HFFc6 (cell line): ENCODE data around the gene ALK. TPM values are rescaled to one million over a fixed set of nuclear protein-coding genes. Genes with fewer than 3 reads are reported as not detected.

Source experiments
- DNase-seq: peaks from one replicate; pipeline ENCODE4 v3.0.0-alpha.2; 2018
- H3K27ac Mint-ChIP-seq: 2 replicates; pipeline ENCODE4 v1.8.0; 2020; ENCODE audit warnings: mild to moderate bottlenecking, mixed read lengths
- H3K27me3 Mint-ChIP-seq: 2 replicates; pipeline ENCODE4 v1.8.0; 2021; ENCODE audit warnings: mild to moderate bottlenecking, moderate library complexity, mixed read lengths; ENCODE audit not compliant: insufficient read depth
- H3K36me3 Mint-ChIP-seq: 2 replicates; pipeline ENCODE4 v1.8.0; 2021; ENCODE audit warnings: low read depth, mixed read lengths
- H3K4me1 Mint-ChIP-seq: 2 replicates; pipeline ENCODE4 v1.8.0; 2020; ENCODE audit warnings: low read depth, mixed read lengths
- H3K4me3 Mint-ChIP-seq: 2 replicates; pipeline ENCODE4 v1.8.0; 2020; ENCODE audit warnings: mild to moderate bottlenecking, moderate library complexity, mixed read lengths
- H3K9me3 Mint-ChIP-seq: 2 replicates; pipeline ENCODE4 v1.8.0; 2020; ENCODE audit warnings: mild to moderate bottlenecking, mixed read lengths
- total RNA-seq, 6 experiments: library from RNA; stranded (reverse); fragmentation: NEBNext Ultra II Directional; extraction: Animal tissue kit (Norgen Biotek cat#: 25700); gene quantifications; 2 replicates in 1 of 6; 3 replicates in 5 of 6; pipeline ENCODE4 v1.2.3, GENCODE V29; 2021
- TF ChIP-seq, protein P1 (sequence below): fragments of 200-600 bp; sonication (generic); IDR thresholded peaks from 2 replicates; pipeline ENCODE4 v1.5.0; 2021; ENCODE audit warnings: antibody characterized with exemption, mild to moderate bottlenecking

Gene ALK
- total RNA-seq, 6 experiments from 2014 or later, result not detected

DNA sequence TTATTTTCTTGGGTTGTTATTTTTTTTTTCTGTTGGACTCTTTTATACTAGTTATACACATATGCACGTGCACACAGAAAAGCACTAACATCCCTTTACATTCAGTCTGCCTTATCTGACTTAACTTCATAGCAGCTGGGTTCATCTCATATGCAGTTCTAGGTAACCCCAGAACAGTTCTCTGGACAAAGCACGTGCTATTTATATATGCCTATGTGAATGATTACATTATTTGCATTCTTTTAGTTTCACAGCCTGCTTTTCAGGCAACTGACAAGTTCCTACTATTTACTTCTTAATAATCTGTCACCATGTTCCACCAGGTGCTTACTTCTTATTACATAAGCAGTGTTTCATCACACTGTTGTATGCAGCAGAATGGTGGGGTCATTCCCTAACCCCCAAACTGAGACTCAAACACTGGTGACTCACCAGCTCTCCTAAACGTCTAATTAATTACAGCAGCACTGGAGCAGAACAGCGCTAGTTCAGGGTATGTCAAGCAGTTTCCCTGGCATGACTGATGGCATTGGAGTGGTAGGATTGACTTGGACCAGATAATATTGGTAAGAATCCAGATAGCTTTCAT lies 433.3 kb downstream of the ALK start:
- peaks cover 4% of the 10 kb centered on the region; the same call in 1 of the 2 replicates for H3K4me1 Mint-ChIP-seq
- no peaks in the 10 kb centered on the region for H3K9me3 Mint-ChIP-seq
- H3K4me3 Mint-ChIP-seq, result no peak overlapping the region
- TF ChIP-seq, protein P1, sequence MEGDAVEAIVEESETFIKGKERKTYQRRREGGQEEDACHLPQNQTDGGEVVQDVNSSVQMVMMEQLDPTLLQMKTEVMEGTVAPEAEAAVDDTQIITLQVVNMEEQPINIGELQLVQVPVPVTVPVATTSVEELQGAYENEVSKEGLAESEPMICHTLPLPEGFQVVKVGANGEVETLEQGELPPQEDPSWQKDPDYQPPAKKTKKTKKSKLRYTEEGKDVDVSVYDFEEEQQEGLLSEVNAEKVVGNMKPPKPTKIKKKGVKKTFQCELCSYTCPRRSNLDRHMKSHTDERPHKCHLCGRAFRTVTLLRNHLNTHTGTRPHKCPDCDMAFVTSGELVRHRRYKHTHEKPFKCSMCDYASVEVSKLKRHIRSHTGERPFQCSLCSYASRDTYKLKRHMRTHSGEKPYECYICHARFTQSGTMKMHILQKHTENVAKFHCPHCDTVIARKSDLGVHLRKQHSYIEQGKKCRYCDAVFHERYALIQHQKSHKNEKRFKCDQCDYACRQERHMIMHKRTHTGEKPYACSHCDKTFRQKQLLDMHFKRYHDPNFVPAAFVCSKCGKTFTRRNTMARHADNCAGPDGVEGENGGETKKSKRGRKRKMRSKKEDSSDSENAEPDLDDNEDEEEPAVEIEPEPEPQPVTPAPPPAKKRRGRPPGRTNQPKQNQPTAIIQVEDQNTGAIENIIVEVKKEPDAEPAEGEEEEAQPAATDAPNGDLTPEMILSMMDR, result no peak
- DNase-seq, result no peak
- H3K27ac Mint-ChIP-seq, result no peak overlapping the region
- H3K27me3 Mint-ChIP-seq, result peaks cover 9% of the 10 kb centered on the region
- H3K36me3 Mint-ChIP-seq, result no peaks in the 10 kb centered on the region

DNA sequence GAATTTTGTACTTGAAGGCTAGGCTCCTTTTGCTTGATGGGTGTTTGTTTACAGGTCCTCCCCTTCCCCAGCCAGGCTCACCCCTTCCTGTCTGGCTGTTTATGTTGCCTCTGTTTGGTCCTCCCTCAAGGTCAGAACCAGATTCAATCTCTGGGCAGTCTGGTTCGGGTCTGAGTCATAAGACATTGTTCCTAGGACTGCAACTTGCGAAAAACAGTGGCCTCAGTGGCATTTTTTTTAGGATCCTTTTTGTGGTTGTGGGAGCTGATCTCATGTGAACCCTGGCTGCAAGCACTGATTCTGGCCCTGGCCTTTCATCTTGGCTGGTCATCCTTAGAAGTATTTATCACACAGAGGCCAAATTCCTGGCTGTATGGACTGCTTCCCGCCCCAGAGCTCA lies 435.8 kb downstream of the ALK start:
- Mint-ChIP-seq H3K4me1 (peaks cover 4% of the 10 kb centered on the region; the same call in 1 of the 2 replicates), H3K4me3 (no peak overlapping the region), H3K9me3 (no peaks in the 10 kb centered on the region), H3K27ac (no peak overlapping the region), H3K36me3 (no peaks in the 10 kb centered on the region), H3K27me3 (peaks cover 15% of the 10 kb centered on the region)
- TF ChIP-seq, protein P1, result no peak
- DNase-seq, result no peak

DNA sequence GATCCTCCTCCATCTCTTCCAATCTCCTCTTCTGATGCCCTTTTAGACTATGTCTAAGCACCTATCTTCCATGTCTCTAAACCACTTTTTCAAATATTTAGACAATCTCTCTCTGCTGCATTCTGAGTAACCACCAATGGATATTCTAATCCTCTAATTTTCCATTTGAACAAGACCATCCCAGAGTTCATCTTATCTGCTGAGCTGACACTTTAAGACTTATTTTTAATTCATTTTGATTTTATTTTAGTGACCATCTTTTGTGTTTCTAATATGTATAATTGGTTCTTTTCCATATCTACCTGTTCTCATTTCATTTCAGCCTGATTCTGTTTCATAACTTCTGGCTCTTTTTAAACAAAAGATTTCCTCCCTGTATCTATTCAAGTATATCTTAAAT lies 436.3 kb downstream of the ALK start:
- TF ChIP-seq, protein P1, result no peak
- Mint-ChIP-seq H3K9me3 (no peaks in the 10 kb centered on the region), H3K27me3 (peaks cover 17% of the 10 kb centered on the region), H3K4me3 (no peak overlapping the region), H3K36me3 (no peaks in the 10 kb centered on the region), H3K4me1 (peaks cover 4% of the 10 kb centered on the region; the same call in 1 of the 2 replicates), H3K27ac (no peak overlapping the region)
- no peak for DNase-seq

DNA sequence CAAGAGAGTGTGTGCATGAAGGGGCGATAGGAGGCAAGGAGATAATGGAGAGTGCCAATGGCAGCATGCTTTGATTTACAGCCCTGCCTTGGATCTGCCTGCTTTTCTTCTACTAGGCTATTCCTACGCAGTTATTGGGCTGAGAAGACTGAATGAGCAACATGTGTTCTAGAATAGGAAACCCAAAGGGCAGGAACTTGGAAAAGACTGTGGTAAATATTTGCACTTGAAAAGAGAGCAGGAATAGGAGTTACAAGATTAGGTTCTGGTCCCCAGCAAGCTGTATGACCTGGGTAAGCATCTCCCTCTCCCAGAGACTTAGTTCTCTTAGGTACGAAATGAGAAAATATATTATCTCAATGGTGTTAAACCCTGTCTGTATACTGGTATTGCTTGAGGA lies 438.5 kb downstream of the ALK start:
- no peak overlapping the region for H3K4me3 Mint-ChIP-seq
- H3K27me3 Mint-ChIP-seq, result peaks cover 18% of the 10 kb centered on the region
- TF ChIP-seq, protein P1, result no peak

DNA sequence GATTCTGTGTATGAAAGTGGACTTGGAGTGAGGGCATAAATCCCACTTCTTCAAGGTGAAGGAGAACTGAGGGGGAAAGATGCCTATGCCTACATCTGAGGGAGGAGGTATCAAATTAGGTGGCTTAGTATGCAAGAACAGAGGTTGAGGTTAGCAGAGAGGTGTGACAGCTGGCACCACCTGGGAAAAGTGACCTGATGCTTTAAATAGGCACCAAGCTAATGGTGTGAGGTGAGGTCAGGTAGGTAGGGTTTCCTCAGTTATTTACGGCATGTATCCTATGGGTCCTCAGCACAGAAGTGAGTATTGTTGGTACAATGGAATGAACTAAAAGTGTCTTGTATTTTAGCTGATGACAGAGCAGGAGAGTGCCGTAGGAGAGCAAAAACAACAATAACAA lies 439.0 kb downstream of the ALK start:
- H3K36me3 Mint-ChIP-seq, result no peaks in the 10 kb centered on the region
- H3K4me3 Mint-ChIP-seq, result no peak overlapping the region
- TF ChIP-seq, protein P1, result no peak
- H3K27me3 Mint-ChIP-seq, result peaks cover 22% of the 10 kb centered on the region
- no peak overlapping the region for H3K27ac Mint-ChIP-seq
- H3K4me1 Mint-ChIP-seq, result no peaks in the 10 kb centered on the region
- DNase-seq, result no peak
- no peaks in the 10 kb centered on the region for H3K9me3 Mint-ChIP-seq

More for the DNA sequence above, 438.5 kb downstream of the ALK start:
- Mint-ChIP-seq H3K4me1 (no peaks in the 10 kb centered on the region), H3K36me3 (no peaks in the 10 kb centered on the region), H3K27ac (no peak overlapping the region), H3K9me3 (no peaks in the 10 kb centered on the region)
- DNase-seq, result no peak
